Keratinocyte (primary cell): ENCODE data around the gene FHAD1. TPM values are rescaled to one million over a fixed set of nuclear protein-coding genes. Genes with fewer than 3 reads are reported as not detected.

ENCODE experiments used
- DNase-seq: peaks from one replicate; pipeline ENCODE4 v3.0.0-alpha.2; 2011; ENCODE audit warnings: low read depth, missing footprints, low spot score
- FAIRE-seq: peaks from 2 replicates; lab custom pipeline; 2011; peaks lifted over from hg19 to GRCh38; lab: Jason Lieb, UNC
- H2AFZ ChIP-seq: 2 replicates; pipeline ENCODE4 v1.6.0; 2012; ENCODE audit warnings: low read length, control low read depth, inconsistent platforms; ENCODE audit not compliant: control insufficient read depth
- H3K27ac ChIP-seq: 2 replicates; pipeline ENCODE4 v1.5.1; 2011; ENCODE audit warnings: low read length; ENCODE audit not compliant: control insufficient read depth, insufficient read depth
- H3K27me3 ChIP-seq: 3 replicates; pipeline ENCODE4 v1.6.0; 2011; ENCODE audit warnings: low read length; ENCODE audit not compliant: control insufficient read depth, insufficient read depth; ENCODE audit errors: extremely low read depth
- H3K36me3 ChIP-seq, 2 experiments: 2 replicates in 1 of 2; 3 replicates in 1 of 2; pipeline ENCODE4 v1.5.1; 2011; ENCODE audit warnings: low read length in 2 of 2, mild to moderate bottlenecking in 1 of 2; ENCODE audit not compliant: control insufficient read depth in 2 of 2, insufficient read depth in 2 of 2; ENCODE audit errors: extremely low read depth in 1 of 2
- H3K4me1 ChIP-seq: 3 replicates; pipeline ENCODE4 v1.5.1; 2011; ENCODE audit warnings: low read length; ENCODE audit not compliant: control insufficient read depth, insufficient read depth; ENCODE audit errors: extremely low read depth
- H3K4me2 ChIP-seq: 3 replicates; pipeline ENCODE4 v1.6.0; 2011; ENCODE audit warnings: low read depth, low read length; ENCODE audit not compliant: control insufficient read depth, insufficient read depth; ENCODE audit errors: extremely low read depth
- H3K4me3 ChIP-seq, 3 experiments: fragments of 200-600 bp in 1 of 3; sonication (generic) in 1 of 3; 2 replicates in 2 of 3; 3 replicates in 1 of 3; pipeline ENCODE4 v1.5.1; 2011 to 2016; ENCODE audit warnings: low read length in 3 of 3, mild to moderate bottlenecking in 3 of 3, control low read depth in 2 of 3, inconsistent platforms in 1 of 3, low read depth in 1 of 3, mixed read lengths in 1 of 3, mixed run types in 1 of 3, moderate library complexity in 1 of 3; ENCODE audit not compliant: control insufficient read depth in 2 of 3, insufficient read depth in 2 of 3; ENCODE audit errors: extremely low read depth in 1 of 3
- H3K79me2 ChIP-seq: 2 replicates; pipeline ENCODE4 v1.6.0; 2012; ENCODE audit warnings: low read length; ENCODE audit not compliant: control insufficient read depth, insufficient read depth
- H3K9ac ChIP-seq: 3 replicates; pipeline ENCODE4 v1.6.0; 2011; ENCODE audit warnings: low read length; ENCODE audit not compliant: control insufficient read depth, insufficient read depth; ENCODE audit errors: extremely low read depth
- H3K9me1 ChIP-seq: 3 replicates; pipeline ENCODE4 v1.6.0; 2011; ENCODE audit warnings: low read length; ENCODE audit not compliant: control insufficient read depth, insufficient read depth; ENCODE audit errors: extremely low read depth
- H3K9me3 ChIP-seq: 2 replicates; pipeline ENCODE4 v1.5.1; 2012; ENCODE audit warnings: low read depth, low read length; ENCODE audit not compliant: control insufficient read depth
- H4K20me1 ChIP-seq: 3 replicates; pipeline ENCODE4 v1.6.0; 2011; ENCODE audit warnings: low read length; ENCODE audit not compliant: control insufficient read depth, insufficient read depth; ENCODE audit errors: extremely low read depth
- CTCF ChIP-seq, 3 experiments: IDR thresholded peaks in 1 of 3; conservative IDR thresholded peaks in 1 of 3; optimal IDR thresholded peaks in 1 of 3; 2 replicates in 2 of 3; 3 replicates in 1 of 3; pipeline versions ENCODE3 to v1.5.1; 2011; ENCODE audit warnings: low read length in 3 of 3, mild to moderate bottlenecking in 3 of 3, moderate library complexity in 2 of 3, control low read depth in 1 of 3, inconsistent platforms in 1 of 3; ENCODE audit not compliant: insufficient read depth in 2 of 3; ENCODE audit errors: extremely low read depth in 1 of 3
- EZH2 ChIP-seq: IDR thresholded peaks from one replicate; pipeline ENCODE4 v1.6.1; 2012; ENCODE audit warnings: inconsistent platforms, mild to moderate bottlenecking, low read length, moderate library complexity
- dilution Hi-C: fragments of 300-500 bp; cut with MboI; formaldehyde crosslinking; loops from one replicate; pipeline ENCODE4 v1.7.0; 2020; ENCODE audit warnings: low sequenced_read_pairs; ENCODE audit not compliant: extremely low pct_ligation_motif_present
- polyA plus RNA-seq, 5 experiments: library from polyadenylated mRNA; depleted of rRNA in 3 of 5; stranded (reverse) in 3 of 5; stranded (forward) in 1 of 5; unstranded in 1 of 5; fragments of >200 nt; gene quantifications; 1 replicate in 1 of 5; 2 replicates in 3 of 5; 3 replicates in 1 of 5; pipeline versions ENCODE4 v1.2.1 to v1.2.3, GENCODE V29; 2011 to 2012; ENCODE audit warnings: missing spikeins in 2 of 5, low read depth in 1 of 5, low replicate concordance in 1 of 5

FHAD1 gene
- polyA plus RNA-seq, 1 donor (not counting 4 experiments of a cell fraction or from before 2014, with no cell fraction given) = 0.09 TPM

- Histone ChIP-seq H3K27ac (no peak overlapping the region), H3K4me1 (peaks cover 6% of the 10 kb centered on the region), H3K4me3 (no peak overlapping the region), H3K79me2 (no peaks in the 10 kb centered on the region), H3K9ac (no peak overlapping the region), H2AFZ (no peak overlapping the region), H3K9me3 (no peaks in the 10 kb centered on the region), H3K27me3 (no peaks in the 10 kb centered on the region), H3K9me1 (no peaks in the 10 kb centered on the region), H3K36me3 (no peaks in the 10 kb centered on the region), H4K20me1 (no peaks in the 10 kb centered on the region), H3K4me2 (no peak overlapping the region)
- FAIRE-seq (no peak), DNase-seq (no peak)
- dilution Hi-C loops = no loop called here
- TF ChIP-seq EZH2 = no peak
- TF ChIP-seq CTCF (optimal IDR thresholded peaks at IDR 0.05 in 1 of 3, IDR thresholded peaks at IDR 0.05 in 1 of 3, conservative IDR thresholded peaks at IDR 0.05 in 1 of 3; ENCODE audit: extremely low read depth in 1 of 3, insufficient read depth in 2 of 3, low read length in 3 of 3) = no peak
Measured at GRCh38 chr1:15262706-15263105, 15.7 kb downstream of the FHAD1 start.

GRCh38 chr1:15264769-15265168 lies 17.7 kb downstream of the FHAD1 start:
- dilution Hi-C loops = no loop called here
- Histone ChIP-seq H3K4me2 (no peak overlapping the region), H4K20me1 (no peaks in the 10 kb centered on the region), H3K27ac (no peak overlapping the region), H3K9me1 (no peaks in the 10 kb centered on the region), H3K79me2 (no peaks in the 10 kb centered on the region), H3K9ac (no peak overlapping the region), H2AFZ (no peak overlapping the region), H3K4me1 (peaks cover 6% of the 10 kb centered on the region), H3K36me3 (no peaks in the 10 kb centered on the region), H3K27me3 (no peaks in the 10 kb centered on the region), H3K4me3 (no peak overlapping the region), H3K9me3 (no peaks in the 10 kb centered on the region)
- DNase-seq (no peak), FAIRE-seq (no peak)
- TF ChIP-seq EZH2 (no peak), CTCF (optimal IDR thresholded peaks at IDR 0.05 in 1 of 3, IDR thresholded peaks at IDR 0.05 in 1 of 3, conservative IDR thresholded peaks at IDR 0.05 in 1 of 3; ENCODE audit: extremely low read depth in 1 of 3, insufficient read depth in 2 of 3, low read length in 3 of 3) (no peak)
